HL-60/S4 treated with phorbol 12-myristate 13-acetate at 8.2 ng/mL for 4 days and 3 days (cell line): Measurements from ENCODE around the gene SEMA3E.
"Not testable (repeated sequence)": the region's sequence is repeated elsewhere in the genome, so short reads cannot be mapped to it uniquely, and the experiment has no call there.

Experiments used
- in situ Hi-C: fragments of 300-500 bp; cut with MboI; formaldehyde crosslinking; loops from 2 replicates; pipeline ENCODE4 v1.15.0; 2022; ENCODE audit warnings: low sequenced_read_pairs

Gene SEMA3E

GRCh38 chr7:83457022-83457892 is 191.7 kb downstream of the SEMA3E start:
- in situ Hi-C loops: no loop called here

GRCh38 chr7:83456413-83456812 is 192.5 kb downstream of the SEMA3E start:
- in situ Hi-C loops: no loop called here

- in situ Hi-C loops: no loop called here
Observed at GRCh38 chr7:83455612-83456011, 193.3 kb downstream of the SEMA3E start.

GRCh38 chr7:83452256-83452655 is 196.7 kb downstream of the SEMA3E start:
- in situ Hi-C loops: no loop called here

- in situ Hi-C loops: no loop called here
Observed at GRCh38 chr7:83451501-83452045, 197.4 kb downstream of the SEMA3E start.

- in situ Hi-C loops: no loop called here
Observed at GRCh38 chr7:83449781-83450180, 199.2 kb downstream of the SEMA3E start.

- in situ Hi-C loops: no loop called here
Observed at GRCh38 chr7:83447681-83448080, 201.3 kb downstream of the SEMA3E start.

GRCh38 chr7:83446102-83446669 is 202.8 kb downstream of the SEMA3E start:
- in situ Hi-C loops: no loop called here

GRCh38 chr7:83442911-83443310 is 206.0 kb downstream of the SEMA3E start:
- in situ Hi-C loops: no loop called here

GRCh38 chr7:83439026-83439425 is 209.9 kb downstream of the SEMA3E start:
- in situ Hi-C loops: no loop called here

GRCh38 chr7:83430289-83430688 is 218.7 kb downstream of the SEMA3E start:
- in situ Hi-C loops: not testable (repeated sequence)

- in situ Hi-C loops: no loop called here
Observed at GRCh38 chr7:83429493-83429892, 219.4 kb downstream of the SEMA3E start.

GRCh38 chr7:83427884-83428283 is 221.1 kb downstream of the SEMA3E start:
- in situ Hi-C loops: no loop called here

GRCh38 chr7:83426325-83426724 is 222.6 kb downstream of the SEMA3E start:
- in situ Hi-C loops: no loop called here

- in situ Hi-C loops: no loop called here
Observed at GRCh38 chr7:83419013-83419412, 229.9 kb downstream of the SEMA3E start.

- in situ Hi-C loops: no loop called here
Observed at GRCh38 chr7:83415840-83416239, 233.1 kb downstream of the SEMA3E start.

GRCh38 chr7:83414947-83415346 is 234.0 kb downstream of the SEMA3E start:
- in situ Hi-C loops: no loop called here

GRCh38 chr7:83413831-83414230 is 235.1 kb downstream of the SEMA3E start:
- in situ Hi-C loops: no loop called here

GRCh38 chr7:83413424-83413823 is 235.5 kb downstream of the SEMA3E start:
- in situ Hi-C loops: no loop called here

GRCh38 chr7:83410989-83411591 is 237.8 kb downstream of the SEMA3E start:
- in situ Hi-C loops: no loop called here

GRCh38 chr7:83394776-83395175 is 254.2 kb downstream of the SEMA3E start:
- in situ Hi-C loops: no loop called here

GRCh38 chr7:83388436-83388835 is 260.5 kb downstream of the SEMA3E start:
- in situ Hi-C loops: no loop called here
